Gastrocnemius medialis (tissue), 4 donors: ENCODE data around the gene CUZD1. TPM values are rescaled to one million over a fixed set of nuclear protein-coding genes. Genes with fewer than 3 reads are reported as not detected.

Source experiments
- ATAC-seq, 2 donors: fragments of 150-250 bp; one replicate each; pipeline ENCODE4 v1.9.1; 2016
- DNase-seq, 2 donors: peaks; one replicate each; pipeline ENCODE4 v3.0.0-alpha.2; 2019
- H3K27ac ChIP-seq, 4 donors: fragments of 200-600 bp; sonication (generic); 1 replicate in 1 of 4; 2 replicates in 3 of 4; pipeline ENCODE4 v1.5.1; 2016 to 2018; ENCODE audit warnings: mild to moderate bottlenecking in 2 of 4, moderate library complexity in 1 of 4
- H3K27me3 ChIP-seq, 3 donors: fragments of 200-600 bp; sonication (generic) in 2 of 3; 1 replicate in 1 of 3; 2 replicates in 2 of 3; pipeline versions ENCODE4 v1.5.1 to v1.6.0; 2016 to 2019; ENCODE audit warnings: mild to moderate bottlenecking in 1 of 3, moderate library complexity in 1 of 3
- H3K36me3 ChIP-seq, 2 donors: fragments of 200-600 bp; sonication (generic) in 1 of 2; one replicate each; pipeline ENCODE4 v1.5.1; 2017 to 2018
- H3K4me1 ChIP-seq, 2 donors: fragments of 200-600 bp; sonication (generic) in 1 of 2; one replicate each; pipeline ENCODE4 v1.5.1; 2016 to 2017; ENCODE audit warnings: mild to moderate bottlenecking in 2 of 2
- H3K4me3 ChIP-seq, 4 donors: fragments of 200-600 bp; sonication (generic) in 3 of 4; 1 replicate in 1 of 4; 2 replicates in 3 of 4; pipeline ENCODE4 v1.5.1; 2016 to 2019; ENCODE audit warnings: mild to moderate bottlenecking in 2 of 4
- H3K9me3 ChIP-seq, 3 donors: fragments of 200-600 bp; sonication (generic) in 2 of 3; 1 replicate in 1 of 3; 2 replicates in 2 of 3; pipeline ENCODE4 v1.5.1; 2016 to 2019
- CTCF ChIP-seq, 5 experiments: fragments of 450-650 bp in 3 of 5; fragments of 200-600 bp in 2 of 5; sonication (generic) in 2 of 5; IDR thresholded peaks in 4 of 5; conservative IDR thresholded peaks in 1 of 5; 1 replicate in 4 of 5; 2 replicates in 1 of 5; pipeline ENCODE4 v1.5.1; 2016 to 2019; ENCODE audit warnings: antibody characterized with exemption in 5 of 5, mild to moderate bottlenecking in 3 of 5, moderate library complexity in 3 of 5
- POLR2A ChIP-seq, 2 donors: fragments of 450-650 bp; IDR thresholded peaks; one replicate each; pipeline ENCODE4 v1.6.1; 2017; ENCODE audit warnings: antibody characterized with exemption in 2 of 2, mild to moderate bottlenecking in 2 of 2, moderate library complexity in 2 of 2
- in situ Hi-C, 4 donors: fragments of 200-750 bp; cut with MboI; loops; one replicate each; pipeline versions ENCODE4 v1.15.0 to v1.8.0; 2017; ENCODE audit warnings: low sequenced_read_pairs in 4 of 4
- intact Hi-C: fragments of 100-400 bp; cut with DNase I; formaldehyde crosslinking; loops from one replicate; pipeline ENCODE4 v1.15.1; 2023; ENCODE audit warnings: low total_unique reads
- total RNA-seq, 4 donors: library from RNA; depleted of rRNA; stranded (reverse); fragments of >200 nt; gene quantifications; one replicate each; pipeline versions ENCODE4 v1.1.0 to v1.2.3, GENCODE V29; 2016

CUZD1 gene
- total RNA-seq, 4 donors from 2014 or later, result 0.09 TPM; not detected in 3

GRCh38 chr10:122855745-122856144 is 10.1 kb upstream of the CUZD1 start:
- in situ Hi-C loops (no loop called here), intact Hi-C loops (no loop called here)
- Histone ChIP-seq H3K36me3 (no peaks in the 10 kb centered on the region), H3K4me3 (no peak overlapping the region), H3K4me1 (no peaks in the 10 kb centered on the region), H3K27ac (no peak overlapping the region), H3K9me3 (no peaks in the 10 kb centered on the region), H3K27me3 (no peaks in the 10 kb centered on the region)
- DNase-seq (no peak), ATAC-seq (no peak)
- TF ChIP-seq POLR2A (IDR thresholded peaks at IDR 0.05), result no peak
- TF ChIP-seq CTCF (IDR thresholded peaks at IDR 0.05 in 4 of 5, conservative IDR thresholded peaks at IDR 0.05 in 1 of 5), result no peak

GRCh38 chr10:122854648-122855047 is 9.0 kb upstream of the CUZD1 start:
- no peak for ATAC-seq
- no peak for TF ChIP-seq POLR2A (IDR thresholded peaks at IDR 0.05)
- TF ChIP-seq CTCF (IDR thresholded peaks at IDR 0.05 in 4 of 5, conservative IDR thresholded peaks at IDR 0.05 in 1 of 5), result no peak
- H3K9me3 ChIP-seq, result no peaks in the 10 kb centered on the region
- no peak overlapping the region for H3K27ac ChIP-seq
- DNase-seq, result no peak
- in situ Hi-C loops, result no loop called here
- intact Hi-C loops, result no loop called here
- no peak overlapping the region for H3K4me3 ChIP-seq
- no peaks in the 10 kb centered on the region for H3K4me1 ChIP-seq
- H3K27me3 ChIP-seq, result no peaks in the 10 kb centered on the region
- H3K36me3 ChIP-seq, result no peaks in the 10 kb centered on the region

DNA sequence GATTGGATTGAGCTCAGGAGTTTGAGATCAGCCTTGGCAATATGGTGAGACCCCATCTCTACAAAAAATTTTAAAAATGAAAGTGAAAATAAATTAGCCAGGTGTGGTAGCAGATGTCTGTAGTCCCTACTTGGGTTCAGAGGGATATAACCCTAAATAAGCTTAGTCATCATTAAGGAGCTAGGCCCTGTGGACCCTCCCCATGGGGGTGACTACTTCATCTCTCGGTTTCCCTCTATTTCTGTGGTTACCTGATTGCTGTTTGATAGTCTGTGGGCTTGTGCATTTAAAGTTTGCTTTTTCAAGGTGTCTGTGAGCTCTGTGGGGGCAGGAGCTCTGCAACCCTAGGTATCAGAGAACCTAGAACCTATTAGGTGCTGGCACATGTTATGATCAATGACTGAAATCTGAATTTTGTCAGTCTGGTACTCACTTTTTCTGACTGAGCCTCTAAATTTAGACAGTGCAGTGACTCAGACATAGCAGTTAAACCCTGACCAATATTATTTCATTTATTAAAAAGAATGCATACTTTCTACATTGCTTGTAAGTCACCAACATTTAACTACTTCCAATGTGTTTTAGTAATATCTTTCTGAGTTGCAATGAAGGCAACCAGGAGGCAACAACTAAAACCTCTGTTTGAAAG is 8.1 kb upstream of the CUZD1 start:
- intact Hi-C loops, result no loop called here
- DNase-seq (no peak), ATAC-seq (no peak)
- no peaks in the 10 kb centered on the region for H3K9me3 ChIP-seq
- H3K27ac ChIP-seq, result no peak overlapping the region
- no peak overlapping the region for H3K4me3 ChIP-seq
- no peaks in the 10 kb centered on the region for H3K36me3 ChIP-seq
- no peaks in the 10 kb centered on the region for H3K27me3 ChIP-seq
- no peaks in the 10 kb centered on the region for H3K4me1 ChIP-seq
- in situ Hi-C loops, result no loop called here
- TF ChIP-seq CTCF (IDR thresholded peaks at IDR 0.05 in 4 of 5, conservative IDR thresholded peaks at IDR 0.05 in 1 of 5), result no peak
- TF ChIP-seq POLR2A (IDR thresholded peaks at IDR 0.05), result no peak

- Histone ChIP-seq H3K9me3 (no peaks in the 10 kb centered on the region), H3K27me3 (no peaks in the 10 kb centered on the region), H3K27ac (no peak overlapping the region), H3K4me3 (no peak overlapping the region), H3K36me3 (no peaks in the 10 kb centered on the region), H3K4me1 (no peaks in the 10 kb centered on the region)
- TF ChIP-seq POLR2A (IDR thresholded peaks at IDR 0.05) (no peak), CTCF (IDR thresholded peaks at IDR 0.05 in 4 of 5, conservative IDR thresholded peaks at IDR 0.05 in 1 of 5) (no peak)
- in situ Hi-C loops, result no loop called here
- intact Hi-C loops, result no loop called here
- no peak for DNase-seq
- no peak for ATAC-seq
Observed at GRCh38 chr10:122852261-122852660, 6.6 kb upstream of the CUZD1 start.
